H9 (cell line): ENCODE measurements around the gene PCSK6. TPM values are rescaled to one million over a fixed set of nuclear protein-coding genes. Genes with fewer than 3 reads are reported as not detected.

Experiments used
- DNase-seq: peaks from one replicate; pipeline ENCODE4 v3.0.0-alpha.2; 2017
- H2AFZ ChIP-seq: one replicate; pipeline ENCODE4 v1.6.1; 2013; ENCODE audit warnings: mild to moderate bottlenecking, low read length, control low read depth, moderate library complexity
- H2AK5ac ChIP-seq: 2 replicates; pipeline ENCODE4 v1.6.1; 2013; ENCODE audit warnings: low read length, control low read depth, mixed read lengths; ENCODE audit not compliant: insufficient read length
- H2BK120ac ChIP-seq: one replicate; pipeline ENCODE4 v1.6.1; 2013; ENCODE audit warnings: low read depth, mild to moderate bottlenecking, low read length, control low read depth, inconsistent platforms; ENCODE audit not compliant: poor library complexity, severe bottlenecking
- H2BK12ac ChIP-seq: 2 replicates; pipeline ENCODE4 v1.6.1; 2013; ENCODE audit warnings: low read length, control low read depth, mixed read lengths, low read depth; ENCODE audit not compliant: insufficient read length
- H2BK15ac ChIP-seq: 2 replicates; pipeline ENCODE4 v1.6.1; 2013; ENCODE audit warnings: low read depth, low read length, control low read depth
- H2BK20ac ChIP-seq: one replicate; pipeline ENCODE4 v1.6.1; 2013; ENCODE audit warnings: low read depth, mild to moderate bottlenecking, low read length, control low read depth, inconsistent platforms; ENCODE audit not compliant: poor library complexity, severe bottlenecking
- H2BK5ac ChIP-seq: 2 replicates; pipeline ENCODE4 v1.6.1; 2013; ENCODE audit warnings: low read length, control low read depth, mixed read lengths; ENCODE audit not compliant: insufficient read length
- H3K14ac ChIP-seq: 2 replicates; pipeline ENCODE4 v1.6.1; 2013; ENCODE audit warnings: low read length, control low read depth; ENCODE audit not compliant: insufficient read depth
- H3K18ac ChIP-seq: 2 replicates; pipeline ENCODE4 v1.6.1; 2013; ENCODE audit warnings: low read depth, mild to moderate bottlenecking, mixed read lengths, low read length, control low read depth; ENCODE audit not compliant: insufficient read length
- H3K23ac ChIP-seq: 2 replicates; pipeline ENCODE4 v1.6.1; 2013; ENCODE audit warnings: low read length, control low read depth, mixed read lengths, low read depth; ENCODE audit not compliant: insufficient read length
- H3K23me2 ChIP-seq: 2 replicates; pipeline ENCODE4 v1.6.1; 2013; ENCODE audit warnings: low read depth, mild to moderate bottlenecking, mixed read lengths, low read length, control low read depth; ENCODE audit not compliant: insufficient read length, poor library complexity, severe bottlenecking
- H3K27ac ChIP-seq: 2 replicates; pipeline ENCODE4 v1.5.1; 2013; ENCODE audit warnings: low read length, control low read depth, mixed read lengths, low read depth; ENCODE audit not compliant: insufficient read length
- H3K27me3 ChIP-seq: 2 replicates; pipeline ENCODE4 v1.6.1; 2013; ENCODE audit warnings: low read length, control low read depth, inconsistent platforms; ENCODE audit not compliant: insufficient read depth
- H3K4ac ChIP-seq: 2 replicates; pipeline ENCODE4 v1.6.1; 2013; ENCODE audit warnings: low read depth, mild to moderate bottlenecking, control low read depth, inconsistent platforms, low read length, moderate library complexity
- H3K4me1 ChIP-seq: 2 replicates; pipeline ENCODE4 v1.6.1; 2013; ENCODE audit warnings: low read length, control low read depth, inconsistent platforms; ENCODE audit not compliant: insufficient read depth
- H3K4me2 ChIP-seq: 2 replicates; pipeline ENCODE4 v1.6.1; 2013; ENCODE audit warnings: low read length, control low read depth, mixed read lengths; ENCODE audit not compliant: insufficient read length, insufficient read depth
- H3K56ac ChIP-seq: 2 replicates; pipeline ENCODE4 v1.6.1; 2013; ENCODE audit warnings: low read depth, mild to moderate bottlenecking, mixed read lengths, low read length, control low read depth; ENCODE audit not compliant: insufficient read length
- H3K79me1 ChIP-seq: 2 replicates; pipeline ENCODE4 v1.6.1; 2013; ENCODE audit warnings: low read depth, mild to moderate bottlenecking, moderate library complexity, low read length, control low read depth, inconsistent platforms; ENCODE audit not compliant: insufficient read depth, poor library complexity, severe bottlenecking
- H3K79me2 ChIP-seq: 2 replicates; pipeline ENCODE4 v1.6.1; 2013; ENCODE audit warnings: low read length, control low read depth, inconsistent platforms; ENCODE audit not compliant: insufficient read depth
- H3K9ac ChIP-seq: 2 replicates; pipeline ENCODE4 v1.6.1; 2013; ENCODE audit warnings: low read length, control low read depth, mixed read lengths; ENCODE audit not compliant: insufficient read length; ENCODE audit errors: extremely low read depth
- H3K9me3 ChIP-seq: one replicate; pipeline ENCODE4 v1.6.1; 2013; ENCODE audit warnings: low read depth, low read length, inconsistent platforms; ENCODE audit not compliant: control insufficient read depth
- H3T11ph ChIP-seq: one replicate; pipeline ENCODE4 v1.6.1; 2013; ENCODE audit warnings: mild to moderate bottlenecking, low read length, control low read depth, inconsistent platforms
- H4K20me1 ChIP-seq: one replicate; pipeline ENCODE4 v1.6.1; 2013; ENCODE audit not compliant: control insufficient read depth, insufficient read length, insufficient read depth
- H4K5ac ChIP-seq: 2 replicates; pipeline ENCODE4 v1.6.1; 2013; ENCODE audit warnings: low read depth, mild to moderate bottlenecking, mixed read lengths, low read length, control low read depth; ENCODE audit not compliant: insufficient read length
- H4K8ac ChIP-seq: replicated peaks from 2 replicates; pipeline ENCODE4 v1.6.1; 2013; ENCODE audit warnings: low read length, control low read depth, mixed read lengths, low read depth; ENCODE audit not compliant: insufficient read length
- H4K91ac ChIP-seq: 2 replicates; pipeline ENCODE4 v1.6.1; 2013; ENCODE audit warnings: low read depth, mild to moderate bottlenecking, moderate library complexity, mixed read lengths, low read length, control low read depth; ENCODE audit not compliant: insufficient read length
- H3K27ac Mint-ChIP-seq, 3 experiments: 2 replicates in 2 of 3; 3 replicates in 1 of 3; pipeline ENCODE4 v1.8.0; 2020 to 2021; ENCODE audit warnings: mixed read lengths in 3 of 3, mild to moderate bottlenecking in 1 of 3, moderate library complexity in 1 of 3
- H3K27me3 Mint-ChIP-seq: 2 replicates; pipeline ENCODE4 v1.8.0; 2021; ENCODE audit warnings: low read depth, mild to moderate bottlenecking, moderate library complexity, mixed read lengths
- H3K36me3 Mint-ChIP-seq, 3 experiments: 2 replicates in 2 of 3; 3 replicates in 1 of 3; pipeline ENCODE4 v1.8.0; 2020 to 2021; ENCODE audit warnings: low read depth in 3 of 3, mixed read lengths in 3 of 3; ENCODE audit not compliant: insufficient read depth in 1 of 3
- H3K4me1 Mint-ChIP-seq, 2 experiments: 2 replicates each; pipeline ENCODE4 v1.8.0; 2020; ENCODE audit warnings: mixed read lengths in 2 of 2
- H3K4me3 Mint-ChIP-seq, 2 experiments: 2 replicates in 1 of 2; 3 replicates in 1 of 2; pipeline ENCODE4 v1.8.0; 2020 to 2021; ENCODE audit warnings: mild to moderate bottlenecking in 2 of 2, mixed read lengths in 2 of 2, moderate library complexity in 1 of 2
- H3K9me3 Mint-ChIP-seq, 2 experiments: 2 replicates in 1 of 2; 3 replicates in 1 of 2; pipeline ENCODE4 v1.8.0; 2020; ENCODE audit warnings: mild to moderate bottlenecking in 2 of 2, mixed read lengths in 2 of 2, moderate library complexity in 1 of 2
- CTCF ChIP-seq: fragments of 200-600 bp; sonication (generic); conservative IDR thresholded peaks from 3 replicates; pipeline ENCODE4 v1.8.0; 2021; ENCODE audit warnings: antibody characterized with exemption, mild to moderate bottlenecking
- WGBS: extraction: QIAGEN DNeasy Blood & Tissue Kit; methylation state at CpG from one replicate; pipeline ENCODE4 v1.1.7; 2013; ENCODE audit warnings: missing lambda C conversion rate, low lambda C conversion rate, mixed read lengths; ENCODE audit not compliant: insufficient read length; ENCODE audit errors: extremely low coverage; 5-methylcytosine and 5-hydroxymethylcytosine counted together
- total RNA-seq: library from RNA; stranded (reverse); gene quantifications from 2 replicates; pipeline ENCODE4 v1.2.1, GENCODE V29; 2021

Gene PCSK6
- total RNA-seq, 1 experiment from 2014 or later, result 4.0 TPM

- no peak for DNase-seq
- TF ChIP-seq CTCF, result no peak
- H3K9me3 Mint-ChIP-seq, result no peaks in the 10 kb centered on the region
- no peak overlapping the region for H3K14ac ChIP-seq
- no peaks in the 10 kb centered on the region for H3K79me2 ChIP-seq
- H4K91ac ChIP-seq, result no peak overlapping the region
- H3K56ac ChIP-seq, result no peak overlapping the region
- no peak overlapping the region for H2BK120ac ChIP-seq
- H3K27ac ChIP-seq, result no peak overlapping the region
- H3K79me1 ChIP-seq, result no peaks in the 10 kb centered on the region
- H3T11ph ChIP-seq, result no peak overlapping the region
- H4K5ac ChIP-seq, result no peak overlapping the region
- H2BK15ac ChIP-seq, result no peak overlapping the region
- H3K4me1 ChIP-seq, result no peaks in the 10 kb centered on the region
- no peak overlapping the region for H3K4me2 ChIP-seq
- no peak overlapping the region for H3K18ac ChIP-seq
- no peak overlapping the region for H3K4ac ChIP-seq
- no peak overlapping the region for H3K9ac ChIP-seq
- H3K9me3 ChIP-seq, result no peaks in the 10 kb centered on the region
- no peaks in the 10 kb centered on the region for H4K20me1 ChIP-seq
- H2BK12ac ChIP-seq, result no peak overlapping the region
- no peak overlapping the region for H2BK20ac ChIP-seq
- H3K23ac ChIP-seq, result no peak overlapping the region
- no peak overlapping the region for H3K4me3 Mint-ChIP-seq
- no peak overlapping the region for H4K8ac ChIP-seq
- no peak overlapping the region for H3K27ac Mint-ChIP-seq
- no peak overlapping the region for H2AK5ac ChIP-seq
- H3K27me3 Mint-ChIP-seq, result peaks cover 16% of the 10 kb centered on the region
- H3K27me3 ChIP-seq, result no peaks in the 10 kb centered on the region
- H3K4me1 Mint-ChIP-seq, result peaks cover 4 to 17% of the 10 kb centered on the region in 2 experiments; a peak in 2 of 4 replicates
- H3K36me3 Mint-ChIP-seq, result no peaks in the 10 kb centered on the region
- no CpG with 5 or more reads among the region's 8 CpGs for WGBS
- no peak overlapping the region for H2AFZ ChIP-seq
- H2BK5ac ChIP-seq, result no peak overlapping the region
- no peaks in the 10 kb centered on the region for H3K23me2 ChIP-seq
These were observed 17.0 kb upstream of the PCSK6 start for GRCh38 chr15:101506491-101506890.
